Activated naive CD4-positive, alpha-beta T cell treated with anti-CD3 and anti-CD28 coated beads, Interleukin-2, amount 50 U/mL, for 24 hours (primary cell): ENCODE data around the gene TMEM117.

ENCODE experiments used
- H3K27ac Mint-ChIP-seq: one replicate; pipeline ENCODE4 v1.8.0; 2021; ENCODE audit warnings: mild to moderate bottlenecking, mixed read lengths
- H3K27me3 Mint-ChIP-seq: one replicate; pipeline ENCODE4 v1.8.0; 2021; ENCODE audit warnings: mixed read lengths
- H3K36me3 Mint-ChIP-seq: one replicate; pipeline ENCODE4 v1.8.0; 2021; ENCODE audit warnings: mixed read lengths
- H3K4me1 Mint-ChIP-seq: one replicate; pipeline ENCODE4 v1.8.0; 2021; ENCODE audit warnings: mixed read lengths
- H3K4me3 Mint-ChIP-seq: one replicate; pipeline ENCODE4 v1.8.0; 2021; ENCODE audit warnings: mild to moderate bottlenecking, mixed read lengths
- H3K9me3 Mint-ChIP-seq: one replicate; pipeline ENCODE4 v1.8.0; 2021; ENCODE audit warnings: mixed read lengths

TMEM117 gene

DNA sequence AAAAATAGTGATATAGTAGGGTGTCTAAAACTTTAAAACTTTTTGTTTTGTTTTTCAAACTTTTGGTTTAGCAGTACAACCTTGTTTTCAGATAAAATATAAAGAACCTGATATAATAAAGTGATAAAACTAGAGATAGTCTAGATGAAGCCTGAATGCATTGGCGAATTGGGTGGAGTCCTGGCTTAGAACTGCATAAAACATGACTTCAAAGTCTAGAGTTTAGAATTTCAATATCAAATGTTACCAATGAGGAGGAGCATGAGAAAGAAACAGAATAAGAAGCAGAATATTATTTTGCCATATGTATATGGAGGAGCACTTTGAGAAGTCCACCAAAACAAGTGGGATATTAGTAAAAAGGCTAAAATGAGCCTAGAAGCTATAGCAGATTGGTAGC lies 263.6 kb downstream of the TMEM117 start:
- no peak overlapping the region for H3K27ac Mint-ChIP-seq
- peaks cover 6% of the 10 kb centered on the region for H3K9me3 Mint-ChIP-seq
- no peak overlapping the region for H3K4me3 Mint-ChIP-seq
- no peaks in the 10 kb centered on the region for H3K27me3 Mint-ChIP-seq
- H3K4me1 Mint-ChIP-seq, result peaks cover 4% of the 10 kb centered on the region
- peaks cover 8% of the 10 kb centered on the region for H3K36me3 Mint-ChIP-seq

DNA sequence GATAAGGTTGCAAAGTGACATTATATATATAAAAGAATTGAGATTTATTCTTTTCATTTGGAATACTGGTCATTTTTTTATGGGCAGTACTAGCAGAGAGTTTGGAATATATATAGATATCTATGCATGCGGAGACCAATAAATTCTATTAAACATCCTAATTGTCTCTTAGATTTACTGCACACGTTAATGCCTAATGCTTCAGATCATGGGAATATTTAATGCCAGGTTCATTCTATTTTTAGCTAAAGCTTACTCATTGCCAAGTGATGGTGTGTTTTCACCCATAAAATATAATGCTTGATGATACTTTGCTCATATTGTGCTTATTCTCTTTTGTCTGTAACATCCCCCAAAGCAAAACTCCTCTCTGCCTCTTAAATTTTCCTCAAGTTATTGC lies 264.4 kb downstream of the TMEM117 start:
- H3K4me1 Mint-ChIP-seq, result peaks cover 4% of the 10 kb centered on the region

GRCh38 chr12:44101475-44101874 lies 265.6 kb downstream of the TMEM117 start:
- H3K27me3 Mint-ChIP-seq, result no peaks in the 10 kb centered on the region
- H3K4me1 Mint-ChIP-seq, result peaks cover 4% of the 10 kb centered on the region
- H3K9me3 Mint-ChIP-seq, result no peaks in the 10 kb centered on the region
- no peak overlapping the region for H3K4me3 Mint-ChIP-seq
- H3K36me3 Mint-ChIP-seq, result peaks cover 4% of the 10 kb centered on the region
- no peak overlapping the region for H3K27ac Mint-ChIP-seq

More for the DNA sequence above, 264.4 kb downstream of the TMEM117 start:
- Mint-ChIP-seq H3K9me3 (peaks cover 4% of the 10 kb centered on the region), H3K36me3 (peaks cover 6% of the 10 kb centered on the region), H3K27me3 (no peaks in the 10 kb centered on the region), H3K27ac (no peak overlapping the region), H3K4me3 (no peak overlapping the region)

GRCh38 chr12:44114906-44115305 lies 279.0 kb downstream of the TMEM117 start:
- H3K9me3 Mint-ChIP-seq, result no peaks in the 10 kb centered on the region
- no peak overlapping the region for H3K4me3 Mint-ChIP-seq
- peaks cover 4% of the 10 kb centered on the region for H3K36me3 Mint-ChIP-seq
- no peaks in the 10 kb centered on the region for H3K27me3 Mint-ChIP-seq
- no peak overlapping the region for H3K27ac Mint-ChIP-seq
- H3K4me1 Mint-ChIP-seq, result no peaks in the 10 kb centered on the region

GRCh38 chr12:44117337-44117736 lies 281.5 kb downstream of the TMEM117 start:
- Mint-ChIP-seq H3K4me3 (no peak overlapping the region), H3K27me3 (no peaks in the 10 kb centered on the region), H3K9me3 (no peaks in the 10 kb centered on the region), H3K27ac (no peak overlapping the region), H3K36me3 (peaks cover 11% of the 10 kb centered on the region), H3K4me1 (no peaks in the 10 kb centered on the region)

- Mint-ChIP-seq H3K27me3 (no peaks in the 10 kb centered on the region), H3K36me3 (peaks cover 16% of the 10 kb centered on the region), H3K27ac (no peak overlapping the region), H3K4me1 (no peaks in the 10 kb centered on the region), H3K4me3 (no peak overlapping the region), H3K9me3 (no peaks in the 10 kb centered on the region)
Observed at GRCh38 chr12:44118946-44119345, 283.1 kb downstream of the TMEM117 start.

GRCh38 chr12:44126806-44127205 lies 290.9 kb downstream of the TMEM117 start:
- Mint-ChIP-seq H3K9me3 (no peaks in the 10 kb centered on the region), H3K4me1 (no peaks in the 10 kb centered on the region), H3K27ac (no peak overlapping the region), H3K27me3 (no peaks in the 10 kb centered on the region), H3K36me3 (peaks cover 13% of the 10 kb centered on the region), H3K4me3 (no peak overlapping the region)

DNA sequence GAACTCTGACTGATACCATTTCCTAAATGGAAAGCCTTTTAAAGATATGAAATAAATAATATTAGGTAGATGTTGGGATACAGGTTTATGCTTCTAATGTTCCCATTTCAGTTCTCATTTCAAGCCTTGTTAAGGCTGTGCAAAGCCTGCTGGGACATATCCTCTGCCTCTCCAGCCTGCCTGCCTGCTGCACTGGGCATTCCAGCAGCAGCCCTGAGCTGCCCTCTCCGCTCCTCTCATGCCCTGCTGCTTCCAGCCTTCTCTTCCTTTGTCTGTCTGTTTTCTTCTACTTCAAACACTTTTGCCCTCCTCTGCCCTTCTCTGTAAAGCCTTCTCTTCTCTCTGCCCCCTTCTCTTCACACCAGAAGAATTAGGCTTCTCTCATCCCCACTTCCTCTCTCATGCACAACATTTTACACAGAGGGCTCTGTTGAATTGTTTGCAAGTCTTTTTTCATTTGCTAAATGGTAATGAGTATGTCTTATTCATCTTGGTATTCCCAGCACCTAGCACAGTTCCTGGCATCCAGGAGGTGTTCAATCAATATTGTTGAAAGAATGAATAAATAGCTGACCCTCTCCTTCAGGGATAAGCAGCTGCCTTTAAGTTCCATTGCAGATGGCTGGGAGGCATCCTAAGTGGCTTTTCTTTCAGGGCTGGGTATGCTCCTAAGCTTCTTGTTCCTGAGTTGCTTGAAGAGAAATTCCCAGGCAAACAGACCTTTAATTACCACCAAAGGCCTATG lies 292.3 kb downstream of the TMEM117 start:
- H3K27ac Mint-ChIP-seq, result no peak overlapping the region
- H3K4me3 Mint-ChIP-seq, result no peak overlapping the region
- peaks cover 3% of the 10 kb centered on the region for H3K9me3 Mint-ChIP-seq
- peaks cover 9% of the 10 kb centered on the region for H3K36me3 Mint-ChIP-seq
- no peaks in the 10 kb centered on the region for H3K4me1 Mint-ChIP-seq
- no peaks in the 10 kb centered on the region for H3K27me3 Mint-ChIP-seq

DNA sequence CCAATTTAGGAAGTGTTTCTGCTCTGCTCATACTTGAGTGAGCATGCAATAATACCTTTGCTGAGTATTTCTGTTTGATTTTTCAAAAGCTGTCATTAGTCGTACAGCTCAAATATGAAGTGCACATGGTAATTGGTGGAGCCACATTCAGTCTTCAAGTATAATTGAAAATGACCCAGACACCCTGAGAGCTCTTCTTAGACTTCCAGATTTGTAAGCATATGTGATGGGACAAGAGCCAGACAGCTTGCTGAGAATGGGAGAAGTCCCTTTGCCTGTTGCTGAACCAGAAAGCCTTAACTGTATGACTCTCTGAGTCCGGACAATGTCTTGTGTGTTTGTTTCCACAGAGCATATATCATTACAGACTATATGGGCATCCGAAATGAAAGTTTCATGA lies 307.3 kb downstream of the TMEM117 start:
- peaks cover 11% of the 10 kb centered on the region for H3K9me3 Mint-ChIP-seq
- no peaks in the 10 kb centered on the region for H3K27me3 Mint-ChIP-seq
- H3K27ac Mint-ChIP-seq, result no peak overlapping the region
- no peaks in the 10 kb centered on the region for H3K4me1 Mint-ChIP-seq
- H3K36me3 Mint-ChIP-seq, result peaks cover 11% of the 10 kb centered on the region
- no peak overlapping the region for H3K4me3 Mint-ChIP-seq

DNA sequence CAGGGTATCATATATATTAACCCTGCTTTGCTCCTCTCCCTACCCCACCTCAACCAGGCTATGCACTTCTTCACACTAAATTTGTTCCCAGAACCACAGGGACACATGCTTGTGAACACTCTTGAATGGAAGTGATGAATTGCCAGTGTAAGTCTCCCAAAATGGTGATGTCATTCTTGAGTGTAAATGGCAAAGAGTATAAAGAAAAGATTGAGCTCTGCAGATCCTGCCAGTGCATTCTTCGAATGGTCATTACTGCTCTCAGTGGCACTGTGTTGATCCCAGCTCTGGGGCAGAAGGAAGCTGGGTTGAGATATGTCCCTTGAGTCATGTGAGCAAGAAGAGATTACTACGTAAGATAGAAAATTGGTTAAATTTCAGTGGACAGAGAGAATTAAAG lies 313.1 kb downstream of the TMEM117 start:
- Mint-ChIP-seq H3K4me1 (no peaks in the 10 kb centered on the region), H3K27ac (no peak overlapping the region)

DNA sequence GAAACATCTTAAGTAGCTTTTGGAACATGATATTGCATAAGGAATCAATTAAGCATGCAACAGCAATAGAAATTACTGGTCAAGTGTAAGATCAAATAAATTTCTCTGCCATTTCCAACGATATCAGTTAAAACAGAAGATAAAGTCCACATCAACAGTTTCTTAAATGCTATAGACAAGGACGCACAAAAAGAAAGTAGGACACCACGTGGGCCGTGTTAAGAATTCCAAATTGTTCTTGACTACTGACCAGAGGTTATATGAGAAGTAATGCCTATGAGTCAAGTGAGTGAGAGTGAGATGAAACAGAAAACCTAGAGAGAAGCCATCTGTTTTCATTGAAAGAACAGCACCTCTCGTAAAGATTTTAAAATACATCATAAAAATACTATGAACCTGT lies 318.2 kb downstream of the TMEM117 start:
- Mint-ChIP-seq H3K36me3 (no peaks in the 10 kb centered on the region), H3K4me1 (no peaks in the 10 kb centered on the region), H3K9me3 (no peaks in the 10 kb centered on the region), H3K27ac (no peak overlapping the region), H3K4me3 (no peak overlapping the region), H3K27me3 (no peaks in the 10 kb centered on the region)

More for the DNA sequence above, 313.1 kb downstream of the TMEM117 start:
- no peaks in the 10 kb centered on the region for H3K9me3 Mint-ChIP-seq
- no peaks in the 10 kb centered on the region for H3K27me3 Mint-ChIP-seq
- H3K36me3 Mint-ChIP-seq, result peaks cover 3% of the 10 kb centered on the region
- no peak overlapping the region for H3K4me3 Mint-ChIP-seq

- Mint-ChIP-seq H3K36me3 (no peaks in the 10 kb centered on the region), H3K27me3 (no peaks in the 10 kb centered on the region), H3K4me1 (no peaks in the 10 kb centered on the region), H3K27ac (no peak overlapping the region), H3K4me3 (no peak overlapping the region), H3K9me3 (no peaks in the 10 kb centered on the region)
Observed at GRCh38 chr12:44155358-44155757, 319.5 kb downstream of the TMEM117 start.

GRCh38 chr12:44157359-44157758 lies 321.5 kb downstream of the TMEM117 start:
- H3K36me3 Mint-ChIP-seq, result no peaks in the 10 kb centered on the region
- no peak overlapping the region for H3K27ac Mint-ChIP-seq
- H3K4me1 Mint-ChIP-seq, result no peaks in the 10 kb centered on the region
- no peaks in the 10 kb centered on the region for H3K27me3 Mint-ChIP-seq
- no peak overlapping the region for H3K4me3 Mint-ChIP-seq
- no peaks in the 10 kb centered on the region for H3K9me3 Mint-ChIP-seq

DNA sequence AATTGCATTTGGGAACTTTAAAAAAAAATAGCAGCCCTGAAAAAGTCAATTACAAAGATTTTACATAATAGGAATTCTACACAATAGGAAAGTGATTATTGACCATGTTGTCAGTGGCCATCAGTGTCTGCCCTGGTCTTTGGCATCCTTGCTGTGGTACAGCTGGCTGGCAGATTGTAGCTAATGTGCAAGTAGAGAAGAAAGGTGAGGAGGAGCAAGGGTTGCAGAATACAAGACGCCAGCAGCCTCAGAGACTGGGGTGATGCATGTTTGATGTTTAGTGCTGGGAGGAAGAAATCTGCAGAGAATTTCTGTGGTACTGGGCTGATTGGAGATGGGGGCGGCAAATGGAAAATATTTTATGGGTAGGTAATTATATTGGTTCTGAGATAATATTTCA lies 322.9 kb downstream of the TMEM117 start:
- no peak overlapping the region for H3K27ac Mint-ChIP-seq
- H3K27me3 Mint-ChIP-seq, result no peaks in the 10 kb centered on the region
- no peaks in the 10 kb centered on the region for H3K36me3 Mint-ChIP-seq
- H3K9me3 Mint-ChIP-seq, result no peaks in the 10 kb centered on the region
- H3K4me1 Mint-ChIP-seq, result no peaks in the 10 kb centered on the region
- no peak overlapping the region for H3K4me3 Mint-ChIP-seq

GRCh38 chr12:44159216-44159615 lies 323.3 kb downstream of the TMEM117 start:
- H3K27me3 Mint-ChIP-seq, result no peaks in the 10 kb centered on the region
- no peaks in the 10 kb centered on the region for H3K36me3 Mint-ChIP-seq
- H3K4me3 Mint-ChIP-seq, result no peak overlapping the region
- H3K4me1 Mint-ChIP-seq, result no peaks in the 10 kb centered on the region
- no peaks in the 10 kb centered on the region for H3K9me3 Mint-ChIP-seq
- H3K27ac Mint-ChIP-seq, result no peak overlapping the region

DNA sequence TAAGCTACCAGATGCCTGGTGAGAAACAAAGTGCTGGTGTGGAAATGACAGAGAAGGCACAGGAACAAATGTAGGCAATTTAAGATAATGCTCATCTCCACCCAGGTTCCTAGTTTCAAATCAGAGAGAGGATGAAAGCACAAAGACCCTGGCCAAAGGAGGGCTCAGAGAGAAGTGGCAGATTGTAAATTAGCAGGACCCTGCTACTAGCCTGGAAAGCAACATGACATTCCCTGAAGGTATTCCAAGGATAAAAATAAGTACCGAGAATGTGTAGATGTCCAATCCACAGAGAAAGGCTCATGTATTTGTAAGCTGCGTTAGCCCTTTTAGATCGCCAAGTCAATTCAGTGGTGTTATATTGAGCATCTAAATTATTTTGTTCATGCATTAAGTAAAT lies 324.0 kb downstream of the TMEM117 start:
- Mint-ChIP-seq H3K27ac (no peak overlapping the region), H3K4me1 (no peaks in the 10 kb centered on the region), H3K4me3 (no peak overlapping the region), H3K27me3 (no peaks in the 10 kb centered on the region), H3K9me3 (no peaks in the 10 kb centered on the region), H3K36me3 (no peaks in the 10 kb centered on the region)

GRCh38 chr12:44162961-44163360 lies 327.1 kb downstream of the TMEM117 start:
- no peak overlapping the region for H3K4me3 Mint-ChIP-seq
- H3K27me3 Mint-ChIP-seq, result no peaks in the 10 kb centered on the region
- H3K9me3 Mint-ChIP-seq, result no peaks in the 10 kb centered on the region
- no peak overlapping the region for H3K27ac Mint-ChIP-seq
- no peaks in the 10 kb centered on the region for H3K36me3 Mint-ChIP-seq
- H3K4me1 Mint-ChIP-seq, result no peaks in the 10 kb centered on the region
